ENCODE measurements around the gene AFF3.
"Not testable (repeated sequence)": the region's sequence is repeated elsewhere in the genome, so short reads cannot be mapped to it uniquely, and the experiment has no call there.

Gene AFF3

DNA sequence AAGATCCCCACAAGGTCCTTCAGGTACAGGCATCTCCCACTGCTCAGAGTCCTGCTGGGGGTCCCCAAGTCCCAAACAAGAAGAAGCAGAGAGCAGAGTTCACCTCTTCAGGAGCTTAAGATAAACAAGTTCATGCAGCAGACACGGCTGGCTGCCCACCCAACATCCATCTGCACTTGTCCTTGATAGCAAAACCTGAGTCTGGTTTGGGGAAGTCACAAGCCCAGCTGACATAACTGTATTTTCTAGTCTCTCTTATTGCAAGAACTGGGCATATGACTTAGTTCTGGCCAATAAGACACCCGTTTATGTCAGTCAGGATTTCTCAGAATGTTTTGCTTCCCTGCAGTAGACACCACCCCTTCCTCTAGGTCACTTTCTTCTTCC, 31.8 kb downstream of the AFF3 start:
- TF ChIP-seq SNAI2 (CRISPR knock-in tag; IDR thresholded peaks at IDR 0.05), result no peak
- ATAC-seq, result no peak

GRCh38 chr2:100109986-100110613, 32.3 kb downstream of the AFF3 start:
- TF ChIP-seq, protein P1, sequence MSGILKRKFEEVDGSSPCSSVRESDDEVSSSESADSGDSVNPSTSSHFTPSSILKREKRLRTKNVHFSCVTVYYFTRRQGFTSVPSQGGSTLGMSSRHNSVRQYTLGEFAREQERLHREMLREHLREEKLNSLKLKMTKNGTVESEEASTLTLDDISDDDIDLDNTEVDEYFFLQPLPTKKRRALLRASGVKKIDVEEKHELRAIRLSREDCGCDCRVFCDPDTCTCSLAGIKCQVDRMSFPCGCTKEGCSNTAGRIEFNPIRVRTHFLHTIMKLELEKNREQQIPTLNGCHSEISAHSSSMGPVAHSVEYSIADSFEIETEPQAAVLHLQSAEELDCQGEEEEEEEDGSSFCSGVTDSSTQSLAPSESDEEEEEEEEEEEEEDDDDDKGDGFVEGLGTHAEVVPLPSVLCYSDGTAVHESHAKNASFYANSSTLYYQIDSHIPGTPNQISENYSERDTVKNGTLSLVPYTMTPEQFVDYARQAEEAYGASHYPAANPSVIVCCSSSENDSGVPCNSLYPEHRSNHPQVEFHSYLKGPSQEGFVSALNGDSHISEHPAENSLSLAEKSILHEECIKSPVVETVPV (CRISPR knock-in tag; IDR thresholded peaks at IDR 0.05), result no peak
- TF ChIP-seq CREB5 (CRISPR knock-in tag; IDR thresholded peaks at IDR 0.05; ENCODE audit: low read depth) (no peak), TOX (CRISPR knock-in tag; IDR thresholded peaks at IDR 0.05; ENCODE audit: borderline replicate concordance) (no peak), ZC3H10 (CRISPR knock-in tag; IDR thresholded peaks at IDR 0.05) (no peak), TCF4 (CRISPR knock-in tag; IDR thresholded peaks at IDR 0.05; ENCODE audit: borderline replicate concordance) (no peak), POU6F1 (CRISPR knock-in tag; IDR thresholded peaks at IDR 0.05; ENCODE audit: borderline replicate concordance, low read depth) (no peak), BACH2 (CRISPR knock-in tag; IDR thresholded peaks at IDR 0.05; ENCODE audit: borderline replicate concordance) (no peak)
- TF ChIP-seq, protein P2, sequence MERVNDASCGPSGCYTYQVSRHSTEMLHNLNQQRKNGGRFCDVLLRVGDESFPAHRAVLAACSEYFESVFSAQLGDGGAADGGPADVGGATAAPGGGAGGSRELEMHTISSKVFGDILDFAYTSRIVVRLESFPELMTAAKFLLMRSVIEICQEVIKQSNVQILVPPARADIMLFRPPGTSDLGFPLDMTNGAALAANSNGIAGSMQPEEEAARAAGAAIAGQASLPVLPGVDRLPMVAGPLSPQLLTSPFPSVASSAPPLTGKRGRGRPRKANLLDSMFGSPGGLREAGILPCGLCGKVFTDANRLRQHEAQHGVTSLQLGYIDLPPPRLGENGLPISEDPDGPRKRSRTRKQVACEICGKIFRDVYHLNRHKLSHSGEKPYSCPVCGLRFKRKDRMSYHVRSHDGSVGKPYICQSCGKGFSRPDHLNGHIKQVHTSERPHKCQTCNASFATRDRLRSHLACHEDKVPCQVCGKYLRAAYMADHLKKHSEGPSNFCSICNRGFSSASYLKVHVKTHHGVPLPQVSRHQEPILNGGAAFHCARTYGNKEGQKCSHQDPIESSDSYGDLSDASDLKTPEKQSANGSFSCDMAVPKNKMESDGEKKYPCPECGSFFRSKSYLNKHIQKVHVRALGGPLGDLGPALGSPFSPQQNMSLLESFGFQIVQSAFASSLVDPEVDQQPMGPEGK (CRISPR knock-in tag; IDR thresholded peaks at IDR 0.05; ENCODE audit: borderline replicate concordance), result no peak
- no peak for ATAC-seq

GRCh38 chr2:100108648-100109020, 33.8 kb downstream of the AFF3 start:
- not testable (repeated sequence) for ATAC-seq

DNA sequence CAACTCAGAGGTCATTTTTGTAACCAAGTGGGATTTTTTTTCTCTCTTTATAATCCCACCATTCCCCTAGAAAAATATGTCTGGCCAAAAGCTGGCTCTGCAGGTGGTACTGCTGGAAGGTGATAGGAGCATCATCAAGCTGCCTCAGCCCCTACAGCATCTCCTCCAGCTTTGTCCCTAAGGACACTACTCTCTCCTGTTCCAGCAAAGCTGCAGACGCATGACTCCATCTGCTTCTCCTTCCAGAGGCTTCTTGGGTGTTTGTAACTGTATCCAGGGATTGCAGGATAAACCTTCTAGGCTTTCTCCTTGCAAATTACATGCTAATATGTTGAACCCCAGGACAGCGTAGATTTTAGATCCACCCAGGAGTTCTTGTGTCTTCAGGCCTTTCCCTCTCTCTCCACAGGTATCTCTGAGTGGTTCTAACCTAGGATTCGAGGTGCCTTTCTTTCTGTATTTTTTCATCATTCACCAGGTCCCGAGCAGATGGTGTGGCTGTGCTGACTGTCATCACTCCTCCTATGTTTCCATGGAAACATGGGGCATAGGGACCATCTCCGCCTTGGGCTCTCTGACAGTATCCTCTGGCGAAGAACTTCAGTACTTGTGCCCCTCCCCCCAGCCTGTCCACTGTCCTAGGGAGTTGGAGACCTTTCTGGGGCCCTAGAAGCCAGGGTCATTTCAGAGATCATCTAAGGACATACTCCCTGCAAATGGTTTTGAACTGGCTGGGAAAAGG, 34.3 kb downstream of the AFF3 start:
- no peak for ATAC-seq

More for the DNA sequence above, 34.3 kb downstream of the AFF3 start:
- TF ChIP-seq ZNF8 (CRISPR knock-in tag; IDR thresholded peaks at IDR 0.05) (no peak), PPARA (CRISPR knock-in tag; IDR thresholded peaks at IDR 0.05; ENCODE audit: borderline replicate concordance) (no peak), TSHZ2 (CRISPR knock-in tag; IDR thresholded peaks at IDR 0.05) (no peak), ISL1 (CRISPR knock-in tag; IDR thresholded peaks at IDR 0.05) (no peak), ESRRG (CRISPR knock-in tag; IDR thresholded peaks at IDR 0.05) (no peak), RARB (CRISPR knock-in tag; IDR thresholded peaks at IDR 0.05) (no peak)

Measured in SK-N-SH treated with all-trans-retinoic acid at 6 μM for 48 hours (cell line).